HG03469 (cell line): ENCODE data around the gene SEMA4A.
"Not testable (repeated sequence)": the region's sequence is repeated elsewhere in the genome, so short reads cannot be mapped to it uniquely, and the experiment has no call there.

Source experiments
- ATAC-seq: cut with Tn5 transposase; IDR thresholded peaks from one replicate; pipeline ENCODE4 v1.9.1; 2021; ENCODE audit warnings: mild to moderate bottlenecking, moderate library complexity, moderate number of reproducible peaks; ENCODE audit not compliant: unreplicated experiment

SEMA4A gene

DNA sequence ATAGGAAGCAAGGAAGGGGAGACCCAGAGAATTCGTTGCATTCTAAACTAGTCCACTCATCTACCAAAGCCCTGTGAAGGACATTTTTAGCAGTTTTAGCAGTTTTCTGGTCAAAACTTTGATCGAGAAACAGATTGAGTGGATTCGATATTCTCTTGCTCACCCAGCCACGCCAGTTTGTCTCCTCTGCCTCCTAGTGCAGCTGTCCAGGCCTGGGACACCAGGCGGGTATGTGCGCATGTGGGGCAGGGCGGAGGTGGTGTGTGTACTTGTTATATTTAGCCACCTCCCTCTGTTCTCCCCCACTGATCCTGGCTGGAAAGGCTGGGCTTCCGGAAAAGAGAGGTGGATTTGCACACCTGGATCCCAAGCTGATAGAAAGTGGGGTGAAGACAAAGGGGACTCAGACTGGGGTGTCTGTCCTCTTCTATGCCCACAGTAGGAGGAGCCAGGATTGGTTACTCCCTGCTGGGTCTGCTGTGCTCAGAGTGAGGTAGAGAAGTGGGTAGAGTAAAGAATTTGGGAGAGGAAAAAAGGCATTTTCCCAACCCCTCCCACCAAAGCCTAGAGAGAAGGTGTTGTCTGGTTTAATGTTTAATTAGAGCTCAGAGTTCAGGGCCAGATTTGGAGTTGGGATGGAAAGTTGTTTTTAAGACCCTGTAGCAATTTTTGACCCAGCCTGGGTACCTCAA is 35.1 kb upstream of the SEMA4A start:
- no peak for ATAC-seq

DNA sequence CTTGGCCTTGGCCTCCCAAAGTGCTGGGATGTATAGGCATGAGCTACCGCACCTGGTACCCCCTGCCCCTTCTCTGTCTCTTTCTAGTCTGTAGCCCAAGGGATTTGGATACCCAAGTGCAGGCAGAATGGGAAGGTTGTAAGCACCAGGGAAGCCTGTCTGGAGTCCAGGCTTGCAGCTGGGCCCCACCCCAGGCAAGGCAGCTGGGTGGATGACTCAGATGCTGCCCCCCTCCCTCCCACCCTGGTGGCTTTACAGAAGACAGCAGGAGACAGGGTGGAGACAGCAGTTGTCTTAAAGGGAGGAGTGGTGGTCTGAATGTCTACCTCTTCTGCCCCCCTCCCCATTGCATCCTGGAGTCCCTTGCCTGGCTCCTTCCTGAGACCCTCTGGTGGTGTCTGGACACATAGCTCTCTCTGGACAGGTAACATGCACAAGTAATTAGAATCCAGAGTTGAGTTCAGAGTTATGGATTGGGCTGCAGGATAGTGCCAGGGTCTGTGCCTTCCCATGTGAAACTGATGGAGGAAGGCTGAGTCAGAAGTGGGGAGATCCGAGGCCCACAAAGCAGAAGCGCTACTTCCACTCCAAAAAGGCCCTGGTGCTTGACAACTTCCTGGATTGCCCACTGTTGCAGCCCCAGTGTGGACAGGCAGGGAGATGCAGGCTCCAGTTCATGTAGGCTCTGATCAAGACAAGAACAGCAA is 33.7 kb upstream of the SEMA4A start:
- no peak for ATAC-seq

DNA sequence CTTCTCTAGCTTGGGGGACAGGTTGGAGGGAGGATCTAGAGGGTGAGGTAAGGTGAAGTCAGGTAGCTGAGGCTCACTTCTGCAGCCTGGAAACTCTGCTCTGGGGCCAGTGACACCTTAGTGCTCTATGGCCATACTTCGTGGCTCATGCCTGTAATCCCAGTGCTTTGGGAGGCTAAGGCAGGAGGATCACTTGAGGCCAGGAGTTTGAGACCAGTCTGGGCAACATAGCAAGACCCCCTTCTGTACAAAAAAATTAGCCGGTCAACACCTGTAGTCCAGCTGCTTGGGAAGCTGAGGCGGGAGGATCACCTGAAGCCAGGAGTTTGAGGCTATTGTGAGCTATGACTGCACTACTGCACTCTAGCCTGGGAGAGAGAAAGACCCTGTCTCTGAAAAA is 33.1 kb upstream of the SEMA4A start:
- no peak for ATAC-seq

DNA sequence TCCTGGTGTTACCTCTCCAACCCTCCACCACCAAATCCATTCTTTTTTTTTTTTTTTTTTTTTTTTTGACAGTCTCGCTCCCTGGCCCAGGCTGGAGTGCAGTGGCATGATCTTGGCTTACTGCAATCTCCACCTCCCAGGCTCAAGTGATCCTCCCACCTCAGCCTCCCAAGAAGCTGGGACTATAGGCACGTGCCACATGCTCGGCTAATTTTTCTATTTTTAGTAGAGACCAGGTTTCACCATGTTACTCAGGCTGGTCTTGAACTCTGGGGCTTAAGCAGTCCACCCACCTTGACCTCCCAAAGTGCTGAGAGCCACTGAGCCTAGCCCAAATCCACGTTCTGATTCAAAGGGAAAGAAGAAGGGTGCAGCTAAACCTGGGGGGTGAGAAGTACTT is 32.4 kb upstream of the SEMA4A start:
- ATAC-seq: not testable (repeated sequence)

DNA sequence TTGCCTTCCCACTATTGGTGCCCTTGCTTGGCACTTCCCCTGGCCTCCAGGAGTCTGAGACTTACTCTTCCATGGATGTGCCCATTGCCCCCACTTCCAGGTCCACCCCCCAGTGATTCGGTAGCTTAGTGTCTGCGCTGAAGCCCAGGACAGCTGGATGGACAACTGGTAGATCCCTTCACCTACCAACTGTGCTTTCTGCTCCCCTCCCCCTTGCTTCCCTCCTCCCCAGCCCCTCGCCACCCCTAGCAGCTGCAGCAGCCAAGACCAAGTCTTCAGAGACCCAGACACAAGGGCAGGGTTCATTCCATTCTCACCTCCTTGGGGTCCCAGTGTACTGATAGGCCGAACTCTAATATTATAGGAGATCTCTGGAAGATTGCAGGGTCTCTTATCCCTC is 31.9 kb upstream of the SEMA4A start:
- ATAC-seq: no peak

DNA sequence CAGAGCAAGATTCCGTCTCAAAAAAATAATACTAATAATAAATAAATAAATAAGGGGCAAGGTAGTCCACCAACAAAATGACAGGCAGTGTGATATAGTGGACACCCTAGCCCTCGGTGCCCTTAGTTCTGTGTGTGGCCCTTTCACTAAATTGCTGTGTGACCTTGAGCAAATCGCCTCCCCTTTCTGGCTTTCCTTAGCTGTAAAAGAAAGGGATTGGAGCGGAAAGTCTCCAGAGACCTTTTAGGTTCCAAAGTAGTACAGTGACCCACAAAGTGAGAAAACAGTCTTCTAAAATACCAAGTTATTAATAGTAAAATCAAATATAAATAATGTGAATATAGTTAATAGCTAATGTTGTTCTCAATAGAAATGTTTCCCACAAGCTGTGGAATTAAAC is 31.3 kb upstream of the SEMA4A start:
- ATAC-seq: no peak

DNA sequence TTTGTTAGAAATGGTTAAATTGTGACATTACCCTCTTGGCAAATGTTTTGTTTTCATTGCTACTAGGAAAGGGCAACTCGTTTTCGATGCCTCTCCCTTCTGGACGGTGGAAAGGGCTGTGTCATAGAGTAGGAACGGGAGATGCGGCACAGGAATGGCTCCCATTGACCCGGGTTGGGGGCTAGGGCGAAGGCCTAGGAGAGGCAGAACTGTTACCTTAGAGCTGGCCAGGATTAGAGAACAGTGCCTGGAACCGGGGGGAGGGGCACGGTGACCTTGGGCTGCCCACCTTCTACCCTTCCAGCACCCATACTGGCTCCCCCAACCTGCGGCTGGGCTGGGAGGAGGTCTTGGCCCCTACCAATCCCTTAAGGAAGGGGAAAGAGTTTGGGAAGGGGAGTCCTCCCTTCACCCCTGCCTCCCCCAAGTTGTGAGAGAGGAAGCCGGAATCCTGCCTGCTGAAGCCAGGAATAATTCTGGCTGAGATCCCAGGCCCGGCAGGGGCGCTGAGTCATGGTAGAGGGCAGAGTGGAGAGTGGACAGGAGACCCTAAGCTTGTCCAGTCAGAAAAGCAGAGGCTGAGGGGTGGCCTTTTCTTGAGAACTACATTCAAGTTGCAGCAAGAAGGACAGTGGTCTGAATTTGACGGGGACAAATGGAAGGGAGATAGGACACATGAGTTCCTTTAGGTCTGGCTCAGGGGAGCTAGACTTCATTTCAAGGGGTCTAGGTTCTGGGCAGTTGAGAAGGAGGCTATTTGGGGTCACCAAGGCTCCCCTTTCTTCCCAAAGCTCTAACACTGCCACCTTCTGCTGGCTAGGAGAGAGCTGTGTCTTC is 30.6 kb upstream of the SEMA4A start:
- no peak for ATAC-seq

DNA sequence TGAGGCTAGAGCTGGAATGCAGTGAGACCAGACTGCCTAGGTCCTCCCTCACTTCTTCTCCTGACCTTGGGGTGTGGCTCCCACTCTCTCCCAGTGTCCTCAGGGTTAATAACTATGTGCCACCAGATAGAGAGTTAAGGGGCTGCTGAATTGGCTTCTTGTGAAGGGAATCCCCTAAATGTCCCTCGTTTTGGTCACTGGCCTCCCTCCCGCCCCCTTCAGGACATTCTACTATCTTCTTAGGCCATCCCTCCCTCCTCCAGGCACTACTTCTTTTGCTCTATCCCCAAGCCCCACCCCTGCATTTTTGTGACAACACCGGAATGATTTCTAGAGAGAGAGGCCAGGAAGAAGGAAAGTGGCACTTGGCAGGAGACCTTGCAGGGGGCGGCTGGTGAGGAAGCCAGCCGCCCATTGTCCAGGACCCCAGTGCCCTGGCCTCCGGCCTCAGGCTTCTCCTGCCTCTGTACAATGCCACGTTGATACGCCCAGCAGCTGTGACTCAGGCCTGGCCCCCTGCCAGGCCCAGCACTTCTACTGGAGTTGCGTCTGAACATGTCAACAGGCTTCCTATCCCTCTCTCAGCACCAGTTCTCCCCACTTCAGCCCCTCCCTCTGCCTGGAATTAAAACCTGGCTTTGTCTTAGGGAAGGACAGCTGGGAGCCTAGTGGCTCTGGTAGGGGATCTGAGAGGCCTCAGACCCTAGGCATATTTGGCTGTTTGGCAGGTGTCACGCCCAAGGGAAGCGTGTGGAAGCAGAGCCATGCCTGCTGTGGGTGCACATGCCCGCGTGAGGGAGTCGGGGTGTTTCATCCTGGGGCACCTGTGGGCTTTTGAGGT is 29.8 kb upstream of the SEMA4A start:
- ATAC-seq: no peak

DNA sequence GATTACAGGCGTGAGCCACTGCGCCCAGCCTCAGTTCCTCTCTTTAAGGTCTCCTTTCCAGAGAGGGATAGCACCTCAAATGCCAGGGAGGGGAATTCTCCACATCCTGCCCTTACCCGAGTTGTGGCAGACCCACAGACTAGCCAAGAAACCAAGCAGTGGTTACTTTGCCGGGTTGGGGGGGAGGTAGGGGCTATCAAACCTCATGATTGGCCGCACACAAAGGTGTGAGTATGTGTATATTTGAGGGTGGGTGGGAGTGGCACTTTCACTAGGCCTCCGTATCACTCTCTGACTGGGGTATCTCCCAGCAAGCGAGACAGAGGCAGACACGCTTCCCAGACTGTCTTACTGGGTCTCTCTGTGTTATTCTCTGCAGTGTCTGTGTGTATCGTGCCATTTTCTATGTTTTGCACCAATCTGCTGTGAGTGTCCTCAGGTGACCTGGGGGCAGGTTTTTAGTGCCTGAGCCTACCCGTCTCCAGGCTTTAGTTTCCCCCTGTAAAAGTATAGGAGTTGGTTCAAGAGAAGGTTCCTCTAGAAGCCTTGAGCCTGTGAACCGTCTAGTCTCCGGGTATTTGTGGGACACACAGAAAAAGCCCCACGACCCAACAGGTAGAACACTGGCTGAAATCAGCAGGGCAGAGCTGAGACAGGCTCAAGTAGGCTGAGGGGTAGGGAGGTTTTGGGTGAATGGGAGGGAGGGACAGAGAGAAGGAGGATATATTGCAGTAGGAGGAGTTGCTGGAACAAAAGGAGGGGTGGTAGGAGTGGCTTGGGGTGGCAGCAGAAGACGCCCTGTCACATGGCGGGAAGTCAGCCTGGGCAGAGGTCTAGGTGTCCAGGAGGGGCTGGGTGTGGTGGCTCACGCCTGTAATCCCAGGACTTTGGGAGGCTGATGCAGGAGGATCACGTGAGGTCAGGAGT is 28.6 kb upstream of the SEMA4A start:
- ATAC-seq: no peak

DNA sequence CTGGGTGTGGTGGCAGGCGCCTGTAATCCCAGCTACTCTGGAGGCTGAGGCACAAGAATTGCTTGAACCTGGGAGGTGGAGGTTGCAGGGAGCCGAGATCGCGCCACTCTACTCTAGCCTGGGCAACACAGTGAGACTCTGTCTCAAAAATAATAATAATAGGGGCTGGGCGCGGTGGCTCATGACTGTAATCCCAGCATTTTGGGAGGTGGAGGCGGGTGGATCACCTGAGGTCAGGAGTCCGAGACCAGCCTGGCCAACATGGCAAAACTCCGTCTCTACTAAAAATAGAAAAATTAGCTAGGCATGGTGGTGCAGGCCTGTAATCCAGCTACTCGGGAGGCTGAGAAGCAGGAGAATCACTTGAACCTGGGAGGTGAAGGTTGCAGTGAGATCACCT is 27.8 kb upstream of the SEMA4A start:
- ATAC-seq: not testable (repeated sequence)

DNA sequence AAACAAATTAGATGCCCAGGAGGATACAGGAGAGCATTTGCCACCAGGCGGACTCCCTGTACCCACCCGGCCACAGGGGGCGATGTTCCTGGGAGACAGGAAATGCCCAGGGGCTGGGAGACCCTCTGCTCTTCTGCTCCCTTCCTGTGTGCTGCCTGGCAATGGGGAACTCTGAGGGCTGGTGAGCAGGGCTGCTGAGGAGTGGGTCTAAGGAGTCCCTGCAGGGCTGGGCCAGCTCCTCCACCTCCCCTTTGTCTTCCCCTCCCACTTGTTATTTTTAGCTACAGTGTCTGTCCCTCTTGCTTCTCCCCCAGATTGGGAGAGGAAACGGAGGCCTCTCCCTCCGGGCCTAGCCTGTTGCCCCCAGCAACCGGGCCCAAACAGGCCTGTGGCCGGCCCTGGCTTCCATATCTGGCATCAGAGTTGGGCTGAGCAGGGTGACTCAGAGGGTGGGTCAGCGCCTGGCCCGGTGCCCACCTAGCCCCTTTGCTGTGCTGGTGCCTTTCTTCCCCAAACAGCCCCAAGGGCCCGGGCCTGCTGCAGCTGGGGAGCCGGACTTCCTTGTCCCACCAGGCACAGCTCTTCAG is 27.2 kb upstream of the SEMA4A start:
- ATAC-seq: no peak

DNA sequence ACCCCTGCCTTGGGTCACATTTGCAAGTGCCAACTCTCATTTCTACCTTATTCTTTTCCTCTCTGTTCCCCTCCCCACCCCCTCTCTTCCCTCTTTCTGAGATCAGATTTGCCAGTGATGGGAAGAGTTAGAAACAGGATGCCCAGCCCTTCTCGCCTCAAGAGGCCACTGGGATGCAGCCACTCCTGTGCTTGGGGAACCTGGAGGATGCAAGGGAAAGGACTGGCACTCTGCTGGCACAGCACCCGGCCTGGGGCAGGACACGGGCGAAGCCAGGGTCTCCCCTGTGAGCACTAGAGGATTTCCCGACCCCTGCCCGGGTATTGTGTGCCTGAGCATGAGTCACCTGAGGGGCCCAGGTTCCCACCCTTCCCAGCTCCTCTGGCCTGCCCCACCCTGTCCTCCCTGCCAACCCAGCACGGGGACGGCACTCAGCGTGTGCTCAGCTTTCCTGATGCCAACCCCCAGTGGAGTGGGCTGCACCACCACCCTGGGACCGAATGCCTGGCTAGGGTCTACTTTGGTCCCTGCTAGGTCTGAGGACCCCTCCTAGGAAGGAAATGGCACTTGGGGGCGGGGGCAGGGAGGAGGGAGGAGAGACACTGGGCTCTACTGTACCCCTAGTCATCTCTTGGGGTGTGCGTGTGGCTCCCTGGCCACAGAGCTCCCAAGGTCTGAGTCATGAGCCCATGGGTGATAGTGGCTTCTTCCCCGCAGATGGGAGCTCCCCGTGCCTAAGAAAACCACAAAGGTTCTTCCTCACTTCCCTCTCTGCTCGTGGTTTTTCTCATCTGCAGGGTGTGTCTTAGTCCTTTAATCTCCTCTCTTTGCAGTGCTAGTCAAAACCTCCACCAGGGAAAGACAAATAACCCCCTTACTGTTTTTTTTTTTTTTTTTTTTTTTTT is 26.5 kb upstream of the SEMA4A start:
- peak; percentile 39 for ATAC-seq

DNA sequence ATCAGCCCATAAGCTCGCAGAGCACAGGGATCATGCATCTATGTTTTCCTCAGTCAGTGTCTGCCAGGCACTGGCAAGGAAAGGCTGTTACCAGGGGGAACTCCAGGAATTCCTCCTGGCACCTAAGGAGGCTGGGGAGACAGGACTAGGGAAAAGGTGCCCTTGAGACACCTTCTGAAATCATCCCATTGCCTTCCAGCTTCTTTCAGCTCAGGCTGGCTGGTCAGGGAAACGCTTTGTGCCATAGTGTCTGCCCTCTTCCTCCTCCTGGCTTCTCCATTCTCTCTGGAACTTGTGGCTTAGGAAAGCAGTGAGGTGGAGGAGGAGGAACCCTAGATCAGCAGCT is 25.1 kb upstream of the SEMA4A start:
- no peak for ATAC-seq

DNA sequence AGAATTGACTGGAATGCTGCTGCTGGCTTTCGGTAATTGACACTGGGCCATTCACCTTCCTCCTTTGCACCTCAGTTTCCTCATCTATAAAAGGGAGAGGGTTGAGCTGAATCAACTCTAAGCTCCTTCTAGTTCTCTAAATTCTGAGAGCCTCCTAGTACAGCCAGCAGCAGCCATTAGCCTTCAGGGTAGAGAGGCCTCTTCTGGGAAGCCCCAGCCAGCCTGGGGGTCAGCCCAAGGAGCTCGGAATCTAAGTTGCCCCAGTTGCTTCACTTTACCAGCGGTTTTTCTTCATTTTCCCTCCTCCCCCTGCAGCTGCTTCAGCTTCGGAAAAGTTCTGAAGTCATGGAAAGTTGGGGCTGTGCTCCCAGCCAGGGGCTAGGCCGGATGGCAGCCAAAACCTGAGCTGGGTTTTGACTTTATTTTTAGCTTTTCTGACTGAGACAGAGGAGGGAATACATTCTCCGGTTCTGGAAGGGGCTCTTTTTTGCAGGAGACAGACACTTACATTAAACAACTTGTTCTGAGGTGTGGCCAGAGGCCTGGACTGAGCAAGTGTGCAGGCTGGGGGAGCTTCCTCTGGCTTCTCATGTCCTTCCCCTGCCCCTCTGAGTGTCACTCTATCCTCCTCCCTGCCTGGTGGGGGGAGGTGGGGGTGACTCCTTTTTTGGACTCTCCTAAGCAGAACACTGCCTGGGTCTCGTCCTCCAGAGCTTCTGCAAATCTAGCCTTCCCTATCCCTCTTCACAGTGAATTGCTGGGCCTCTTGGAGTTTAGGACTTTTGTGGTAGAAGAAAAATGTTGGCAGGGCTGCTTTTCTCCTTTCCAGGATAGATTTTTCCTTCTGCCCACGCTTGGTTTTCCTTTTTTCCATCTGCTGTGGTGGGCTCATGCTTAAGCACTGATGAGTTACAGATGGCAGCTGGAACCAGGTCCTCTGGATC is 24.5 kb upstream of the SEMA4A start:
- no peak for ATAC-seq

DNA sequence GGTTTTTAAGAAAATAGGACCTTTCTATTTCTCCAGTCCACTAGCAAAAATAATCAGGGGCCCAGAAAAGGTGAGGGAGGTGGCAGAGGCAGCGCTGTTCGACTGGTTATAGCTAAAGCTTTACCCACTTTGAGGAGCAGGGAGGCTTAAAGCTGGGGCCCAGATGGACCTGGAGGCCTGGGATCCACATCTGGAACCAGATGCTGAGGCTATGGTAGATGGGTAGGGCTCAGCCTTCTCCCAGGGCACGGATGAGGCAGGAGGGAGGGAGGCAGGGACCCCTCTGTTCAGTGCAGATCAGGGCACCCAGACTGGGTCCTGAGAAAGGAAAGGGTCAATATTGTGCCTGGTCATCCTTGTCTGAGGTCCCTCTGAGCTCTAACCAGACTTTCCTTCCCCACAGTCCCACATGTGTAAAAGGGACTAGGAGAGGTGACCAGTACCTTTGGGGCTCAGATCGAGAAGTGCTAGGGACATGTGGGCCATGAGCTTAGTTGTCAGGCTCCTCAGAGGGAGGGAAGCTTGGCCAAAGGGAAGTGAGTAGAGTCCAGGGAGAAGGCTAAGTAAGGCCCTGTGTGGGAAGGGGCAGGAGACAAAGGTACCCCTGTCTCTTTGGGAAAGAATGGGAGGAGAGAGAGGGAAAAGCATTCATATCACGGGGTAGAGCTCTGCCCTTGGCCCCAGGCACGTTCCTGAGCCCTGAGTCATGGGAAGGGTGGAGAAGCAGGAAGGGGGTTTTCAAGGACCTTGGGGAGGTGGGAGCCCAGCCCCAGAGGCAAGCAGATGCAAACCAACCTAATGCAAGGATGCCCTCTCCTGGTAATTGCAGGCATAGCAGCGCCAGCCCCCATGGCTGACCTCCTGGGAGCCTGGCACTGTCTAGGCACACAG is 23.5 kb upstream of the SEMA4A start:
- ATAC-seq: no peak

DNA sequence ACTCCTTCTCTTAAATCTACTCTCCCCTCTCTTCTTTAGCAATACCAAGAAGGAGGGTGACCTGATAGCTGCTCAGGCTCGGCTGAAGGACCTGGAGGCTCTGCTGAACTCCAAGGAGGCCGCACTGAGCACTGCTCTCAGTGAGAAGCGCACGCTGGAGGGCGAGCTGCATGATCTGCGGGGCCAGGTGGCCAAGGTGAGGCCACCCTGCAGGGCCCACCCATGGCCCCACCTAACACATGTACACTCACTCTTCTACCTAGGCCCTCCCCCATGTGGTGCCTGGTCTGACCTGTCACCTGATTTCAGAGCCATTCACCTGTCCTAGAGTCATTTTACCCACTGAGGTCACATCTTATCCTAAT is 22.8 kb upstream of the SEMA4A start:
- ATAC-seq: no peak
